RWPE1 (cell line): ENCODE measurements around the gene CTF1.
A peak's percentile ranks its signal among the peaks of the same experiment; 100 is the strongest.
"Not testable (repeated sequence)": the region's sequence is repeated elsewhere in the genome, so short reads cannot be mapped to it uniquely, and the experiment has no call there.

Experiments used
- CTCF ChIA-PET: fragments of 350-600 bp; sonication (Branson Sonifier 250); formaldehyde crosslinking; extraction: SDS; loops from one replicate; lab custom pipeline; 2021; lab: Yijun Ruan, JAX
- POLR2A ChIA-PET: fragments of 400-600 bp; formaldehyde crosslinking; extraction: SDS; loops from one replicate; lab custom pipeline; 2020; ENCODE audit warnings: antibody characterized with exemption; ENCODE audit not compliant: low non-redundant PET; lab: Yijun Ruan, JAX
- DNase-seq: peaks from one replicate; pipeline ENCODE4 v3.0.0; 2012; ENCODE audit warnings: low spot score
- H3K27ac ChIP-seq: fragments of 450-650 bp; 2 replicates; pipeline ENCODE4 v1.5.1; 2017
- TF ChIP-seq, protein P1 (sequence below): fragments of 450-650 bp; conservative IDR thresholded peaks from 2 replicates; pipeline ENCODE4 v1.5.1; 2017; ENCODE audit warnings: low read depth, mild to moderate bottlenecking

CTF1 gene

GRCh38 chr16:30887927-30888326 lies 8.5 kb upstream of the CTF1 start:
- POLR2A ChIA-PET: no interaction called here
- CTCF ChIA-PET: interaction anchor here (1.0 kb wide), 1 partner anchor 54 kb away, joined by 3 read pairs; no protein-coding TSS in a partner anchor
- H3K27ac ChIP-seq: peak overlapping the region; percentile 44
- DNase-seq: no peak
- TF ChIP-seq, protein P1, sequence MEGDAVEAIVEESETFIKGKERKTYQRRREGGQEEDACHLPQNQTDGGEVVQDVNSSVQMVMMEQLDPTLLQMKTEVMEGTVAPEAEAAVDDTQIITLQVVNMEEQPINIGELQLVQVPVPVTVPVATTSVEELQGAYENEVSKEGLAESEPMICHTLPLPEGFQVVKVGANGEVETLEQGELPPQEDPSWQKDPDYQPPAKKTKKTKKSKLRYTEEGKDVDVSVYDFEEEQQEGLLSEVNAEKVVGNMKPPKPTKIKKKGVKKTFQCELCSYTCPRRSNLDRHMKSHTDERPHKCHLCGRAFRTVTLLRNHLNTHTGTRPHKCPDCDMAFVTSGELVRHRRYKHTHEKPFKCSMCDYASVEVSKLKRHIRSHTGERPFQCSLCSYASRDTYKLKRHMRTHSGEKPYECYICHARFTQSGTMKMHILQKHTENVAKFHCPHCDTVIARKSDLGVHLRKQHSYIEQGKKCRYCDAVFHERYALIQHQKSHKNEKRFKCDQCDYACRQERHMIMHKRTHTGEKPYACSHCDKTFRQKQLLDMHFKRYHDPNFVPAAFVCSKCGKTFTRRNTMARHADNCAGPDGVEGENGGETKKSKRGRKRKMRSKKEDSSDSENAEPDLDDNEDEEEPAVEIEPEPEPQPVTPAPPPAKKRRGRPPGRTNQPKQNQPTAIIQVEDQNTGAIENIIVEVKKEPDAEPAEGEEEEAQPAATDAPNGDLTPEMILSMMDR: no peak

DNA sequence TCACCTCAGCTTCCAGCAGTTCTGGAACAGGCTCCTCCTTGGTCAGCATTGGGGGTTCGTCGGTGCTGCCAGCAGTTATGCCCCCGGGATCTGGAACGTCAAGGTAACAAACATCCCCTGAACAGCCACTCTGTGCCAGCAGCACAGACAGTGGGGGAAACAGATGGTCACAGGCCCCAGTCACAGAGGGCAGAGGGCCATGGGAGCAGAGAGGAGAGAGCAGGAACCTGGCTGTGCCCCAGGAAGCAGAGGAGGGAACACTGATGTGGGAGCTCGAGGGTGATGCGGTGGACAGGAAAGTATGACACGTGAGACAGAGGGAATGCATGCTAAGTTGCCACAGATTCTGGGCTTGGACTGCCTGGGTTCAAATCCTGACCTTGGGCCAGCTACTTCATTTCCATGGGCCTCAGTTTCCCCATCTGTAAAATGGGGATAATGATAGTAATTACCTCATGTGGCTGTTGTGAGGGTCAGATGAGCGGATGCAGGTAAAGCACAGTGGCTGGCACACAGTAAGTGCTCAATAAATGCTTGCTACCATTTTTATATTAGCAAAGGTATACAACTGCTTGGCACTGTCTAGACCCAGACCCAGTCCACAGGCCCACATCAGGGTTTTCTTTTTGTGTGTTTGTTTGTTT lies 7.4 kb upstream of the CTF1 start:
- POLR2A ChIA-PET: no interaction called here
- H3K27ac ChIP-seq: peak overlapping the region; percentile 44
- DNase-seq: no peak
- CTCF ChIA-PET: interaction anchor here (1.2 kb wide), 1 partner anchor 45 kb away, joined by 4 read pairs; no protein-coding TSS in a partner anchor
- TF ChIP-seq, protein P1: no peak

GRCh38 chr16:30889721-30890120 lies 6.7 kb upstream of the CTF1 start:
- CTCF ChIA-PET: interaction anchor here (2.3 kb wide), 1 partner anchor 45 kb away, joined by 11 read pairs; no protein-coding TSS in a partner anchor
- TF ChIP-seq, protein P1: no peak
- peak overlapping the region; percentile 26 for H3K27ac ChIP-seq
- POLR2A ChIA-PET: interaction anchor here (0.7 kb wide), 1 partner anchor 15 kb away, joined by 4 read pairs; no protein-coding TSS in a partner anchor
- no peak for DNase-seq

GRCh38 chr16:30891043-30891823 lies 5.2 kb upstream of the CTF1 start:
- ChIA-PET CTCF (interaction anchor here (0.5 to 2.3 kb wide), 3 partner anchors 11 to 368 kb away, joined by 4 to 11 read pairs (median 4); no protein-coding TSS in a partner anchor), POLR2A (interaction anchor here (0.6 kb wide), 1 partner anchor 181 kb away, joined by 3 read pairs; no protein-coding TSS in a partner anchor)
- H3K27ac ChIP-seq: peak overlapping the region; percentile 99
- not testable (repeated sequence) for DNase-seq

GRCh38 chr16:30892670-30893416 lies 3.6 kb upstream of the CTF1 start:
- peak overlapping the region; percentile 99 for H3K27ac ChIP-seq
- ChIA-PET POLR2A (interaction anchor here (0.6 kb wide), 2 partner anchors 9 to 15 kb away, joined by 4 to 9 read pairs; no protein-coding TSS in a partner anchor), CTCF (interaction anchor here (0.5 to 1.6 kb wide), 4 partner anchors 9 to 49 kb away, joined by 3 to 6 read pairs (median 4); no protein-coding TSS in a partner anchor)
- no peak for DNase-seq
- TF ChIP-seq, protein P1: no peak

GRCh38 chr16:30893417-30893743 lies 3.0 kb upstream of the CTF1 start:
- POLR2A ChIA-PET: interaction anchor here (0.6 kb wide), 1 partner anchor 8 kb away, joined by 4 read pairs; no protein-coding TSS in a partner anchor
- DNase-seq: no peak
- TF ChIP-seq, protein P1: no peak
- CTCF ChIA-PET: interaction anchor here (0.5 to 1.6 kb wide), 3 partner anchors 40 to 49 kb away, joined by 3 to 6 read pairs (median 3); no protein-coding TSS in a partner anchor
- H3K27ac ChIP-seq: peak overlapping the region; percentile 99
